SHP77 treated with DMSO at 0.1 percent for 48 hours (cell line): ENCODE measurements around the gene PIH1D1.

Experiments
- DNase-seq: peaks from one replicate; lab custom pipeline; 2025; lab: John Stamatoyannopoulos, UW

PIH1D1 gene

GRCh38 chr19:49435670-49436069 lies 15.9 kb downstream of the PIH1D1 start:
- DNase-seq, result no peak

GRCh38 chr19:49434907-49435583 lies 16.6 kb downstream of the PIH1D1 start:
- DNase-seq, result no peak

GRCh38 chr19:49433240-49433901 lies 18.2 kb downstream of the PIH1D1 start:
- DNase-seq, result no peak

GRCh38 chr19:49432141-49433073 lies 19.2 kb downstream of the PIH1D1 start:
- no peak for DNase-seq

GRCh38 chr19:49431330-49431749 lies 20.3 kb downstream of the PIH1D1 start:
- no peak for DNase-seq

GRCh38 chr19:49430678-49431329 lies 20.8 kb downstream of the PIH1D1 start:
- DNase-seq, result no peak

GRCh38 chr19:49430172-49430677 lies 21.4 kb downstream of the PIH1D1 start:
- DNase-seq, result no peak

- DNase-seq, result no peak
These were observed 22.8 kb downstream of the PIH1D1 start for GRCh38 chr19:49428547-49429451.

- no peak for DNase-seq
These were observed 23.6 kb downstream of the PIH1D1 start for GRCh38 chr19:49427855-49428546.

GRCh38 chr19:49427339-49427738 lies 24.3 kb downstream of the PIH1D1 start:
- DNase-seq, result no peak

- no peak for DNase-seq
These were observed 25.6 kb downstream of the PIH1D1 start for GRCh38 chr19:49425922-49426592.

GRCh38 chr19:49425178-49425577 lies 26.4 kb downstream of the PIH1D1 start, which contains the start of gene GFY:
TSS of gene GFY (plus strand) at chr19:49425388. CDS start at chr19:49426431, 1,043 bp downstream.
- DNase-seq, result no peak

- DNase-seq, result no peak
These were observed 27.7 kb downstream of the PIH1D1 start for GRCh38 chr19:49423985-49424303.

- DNase-seq, result no peak
These were observed 28.3 kb downstream of the PIH1D1 start, which contains the start of gene PTH2 for GRCh38 chr19:49423071-49423984. TSS of gene PTH2 (minus strand) at chr19:49423441. CDS start at chr19:49423339, 102 bp downstream.

GRCh38 chr19:49422407-49423070 lies 29.1 kb downstream of the PIH1D1 start:
- no peak for DNase-seq

- DNase-seq, result no peak
These were observed 29.8 kb downstream of the PIH1D1 start for GRCh38 chr19:49421878-49422202.

- DNase-seq, result no peak
These were observed 30.4 kb downstream of the PIH1D1 start for GRCh38 chr19:49421039-49421877.
